ENCODE data around the gene TBL3.
"Not testable (repeated sequence)": the region's sequence is repeated elsewhere in the genome, so short reads cannot be mapped to it uniquely, and the experiment has no call there.

The TBL3 gene

GRCh38 chr16:1942810-1943726 lies 28.8 kb upstream of the TBL3 start, which contains the start of gene MSRB1:
Gene MSRB1 (minus strand): TSS chr16:1943199. CDS start chr16:1943156, 43 bp downstream.
- peak; percentile 99 for DNase-seq (ENCODE audit: low spot score)

- no peak for DNase-seq (ENCODE audit: low spot score)
Measured at GRCh38 chr16:1944612-1945199, 27.1 kb upstream of the TBL3 start.

- DNase-seq (ENCODE audit: low spot score), result no peak
Measured at GRCh38 chr16:1945559-1946391, 26.1 kb upstream of the TBL3 start.

- no peak for DNase-seq (ENCODE audit: low spot score)
Measured at GRCh38 chr16:1946495-1947368, 25.1 kb upstream of the TBL3 start.

GRCh38 chr16:1947369-1947670 lies 24.5 kb upstream of the TBL3 start:
- no peak for DNase-seq (ENCODE audit: low spot score)

- no peak for DNase-seq (ENCODE audit: low spot score)
Measured at GRCh38 chr16:1949507-1949906, 22.3 kb upstream of the TBL3 start.

- no peak for DNase-seq (ENCODE audit: low spot score)
Measured at GRCh38 chr16:1950047-1950446, 21.8 kb upstream of the TBL3 start.

- DNase-seq (ENCODE audit: low spot score), result no peak
Measured at GRCh38 chr16:1950559-1950958, 21.3 kb upstream of the TBL3 start.

GRCh38 chr16:1953734-1954133 lies 18.1 kb upstream of the TBL3 start:
- DNase-seq (ENCODE audit: low spot score), result no peak

GRCh38 chr16:1957434-1958142 lies 14.3 kb upstream of the TBL3 start:
- not testable (repeated sequence) for DNase-seq (ENCODE audit: low spot score)

- DNase-seq (ENCODE audit: low spot score), result not testable (repeated sequence)
Measured at GRCh38 chr16:1958143-1958491, 13.7 kb upstream of the TBL3 start.

GRCh38 chr16:1958715-1959268 lies 13.1 kb upstream of the TBL3 start:
- DNase-seq (ENCODE audit: low spot score), result no peak

GRCh38 chr16:1959269-1960039 lies 12.4 kb upstream of the TBL3 start, which contains the start of gene NDUFB10:
Gene NDUFB10 (plus strand): TSS chr16:1959538. CDS start chr16:1959625, 87 bp downstream.
- DNase-seq (ENCODE audit: low spot score), result peak; percentile 86

GRCh38 chr16:1960665-1961630 lies 10.9 kb upstream of the TBL3 start:
- DNase-seq (ENCODE audit: low spot score), result no peak

GRCh38 chr16:1961651-1962067 lies 10.2 kb upstream of the TBL3 start:
- DNase-seq (ENCODE audit: low spot score), result no peak

- DNase-seq (ENCODE audit: low spot score), result not testable (repeated sequence)
Measured at GRCh38 chr16:1962161-1963153, 9.4 kb upstream of the TBL3 start.

GRCh38 chr16:1963806-1964505 lies 7.9 kb upstream of the TBL3 start:
- DNase-seq (ENCODE audit: low spot score), result peak; percentile 43

Measured in putamen (tissue), 1 donor.